Mammary epithelial cell (primary cell): ENCODE results near the gene NRF1.

Experiments used
- CTCF ChIP-seq, 2 donors: IDR thresholded peaks in 1 of 2; conservative IDR thresholded peaks in 1 of 2; 2 replicates each; pipeline ENCODE4 v1.5.1; 2011 to 2012; ENCODE audit warnings: inconsistent platforms in 2 of 2, low read length in 2 of 2, mild to moderate bottlenecking in 2 of 2, control low read depth in 1 of 2, low read depth in 1 of 2; ENCODE audit not compliant: insufficient read depth in 1 of 2; ENCODE audit errors: extremely low read depth in 1 of 2
- EZH2 ChIP-seq: IDR thresholded peaks from 2 replicates; pipeline ENCODE4 v1.6.1; 2012; ENCODE audit warnings: low read length, inconsistent platforms, borderline replicate concordance

GRCh38 chr7:129684777-129685176, 73.3 kb downstream of the NRF1 start:
- TF ChIP-seq CTCF (conservative IDR thresholded peaks at IDR 0.05 in 1 of 2, IDR thresholded peaks at IDR 0.05 in 1 of 2; ENCODE audit: extremely low read depth in 1 of 2, insufficient read depth in 1 of 2, low read depth in 1 of 2, low read length in 2 of 2) (no peak), EZH2 (no peak)
